Activated CD8-positive, alpha-beta memory T cell treated with anti-CD3 and anti-CD28 coated beads for 4 hours (primary cell): ENCODE data around the gene CELA1.
"Not testable (repeated sequence)": the region's sequence is repeated elsewhere in the genome, so short reads cannot be mapped to it uniquely, and the experiment has no call there.

Source experiments
- DNase-seq, 2 donors: peaks; one replicate each; pipeline ENCODE4 v3.0.0-alpha.2; 2020; ENCODE audit warnings: low read depth in 2 of 2

CELA1 gene

GRCh38 chr12:51343201-51343600 lies 3.3 kb downstream of the CELA1 start:
- DNase-seq: no peak

GRCh38 chr12:51342416-51342815 lies 4.1 kb downstream of the CELA1 start:
- DNase-seq: no peak

- peak; percentile 46 to 56 for DNase-seq
Observed at GRCh38 chr12:51341251-51342007, 5.0 kb downstream of the CELA1 start.

- DNase-seq: no peak
Observed at GRCh38 chr12:51339750-51340149, 6.7 kb downstream of the CELA1 start.

- not testable (repeated sequence) for DNase-seq
Observed at GRCh38 chr12:51337336-51337735, 9.1 kb downstream of the CELA1 start.

GRCh38 chr12:51335931-51336330 lies 10.5 kb downstream of the CELA1 start:
- DNase-seq: no peak

- no peak for DNase-seq
Observed at GRCh38 chr12:51334764-51335163, 11.7 kb downstream of the CELA1 start.

- no peak for DNase-seq
Observed at GRCh38 chr12:51333536-51333935, 12.9 kb downstream of the CELA1 start.

- DNase-seq: no peak
Observed at GRCh38 chr12:51330186-51330585, 16.3 kb downstream of the CELA1 start.

GRCh38 chr12:51329742-51330141 lies 16.7 kb downstream of the CELA1 start:
- DNase-seq: no peak

- no peak for DNase-seq
Observed at GRCh38 chr12:51328587-51328986, 17.9 kb downstream of the CELA1 start.

- no peak for DNase-seq
Observed at GRCh38 chr12:51326698-51327439, 19.6 kb downstream of the CELA1 start.

- no peak for DNase-seq
Observed at GRCh38 chr12:51324953-51325352, 21.5 kb downstream of the CELA1 start.

GRCh38 chr12:51323966-51324895 lies 22.2 kb downstream of the CELA1 start, which contains the start of gene BIN2:
BIN2 (minus strand) TSS chr12:51324174; CDS start chr12:51324102, 72 bp downstream.
- peak; percentile 34 to 38 for DNase-seq

GRCh38 chr12:51323317-51323960 lies 23.0 kb downstream of the CELA1 start:
- peak; percentile 24 to 29 for DNase-seq

GRCh38 chr12:51322452-51322851 lies 24.0 kb downstream of the CELA1 start:
- no peak for DNase-seq

- no peak for DNase-seq
Observed at GRCh38 chr12:51321882-51322281, 24.6 kb downstream of the CELA1 start.

- no peak for DNase-seq
Observed at GRCh38 chr12:51320695-51321320, 25.7 kb downstream of the CELA1 start.

- DNase-seq: no peak
Observed at GRCh38 chr12:51320311-51320694, 26.2 kb downstream of the CELA1 start.

GRCh38 chr12:51318846-51319599 lies 27.5 kb downstream of the CELA1 start:
- DNase-seq: no peak
